Choroid plexus epithelial cell (primary cell): Measurements from ENCODE around the gene GIMAP2.

ENCODE experiments used
- DNase-seq: peaks from one replicate; pipeline ENCODE4 v3.0.0-alpha.2; 2010; ENCODE audit warnings: low read depth
- H3K4me3 ChIP-seq: 2 replicates; pipeline ENCODE4 v1.5.1; 2011; ENCODE audit warnings: low read depth, mild to moderate bottlenecking, control low read depth, low read length, moderate library complexity
- CTCF ChIP-seq: conservative IDR thresholded peaks from 2 replicates; pipeline ENCODE4 v1.5.1; 2011; ENCODE audit warnings: low read depth, mild to moderate bottlenecking, control low read depth, inconsistent platforms, low read length, moderate library complexity

GIMAP2 gene

DNA sequence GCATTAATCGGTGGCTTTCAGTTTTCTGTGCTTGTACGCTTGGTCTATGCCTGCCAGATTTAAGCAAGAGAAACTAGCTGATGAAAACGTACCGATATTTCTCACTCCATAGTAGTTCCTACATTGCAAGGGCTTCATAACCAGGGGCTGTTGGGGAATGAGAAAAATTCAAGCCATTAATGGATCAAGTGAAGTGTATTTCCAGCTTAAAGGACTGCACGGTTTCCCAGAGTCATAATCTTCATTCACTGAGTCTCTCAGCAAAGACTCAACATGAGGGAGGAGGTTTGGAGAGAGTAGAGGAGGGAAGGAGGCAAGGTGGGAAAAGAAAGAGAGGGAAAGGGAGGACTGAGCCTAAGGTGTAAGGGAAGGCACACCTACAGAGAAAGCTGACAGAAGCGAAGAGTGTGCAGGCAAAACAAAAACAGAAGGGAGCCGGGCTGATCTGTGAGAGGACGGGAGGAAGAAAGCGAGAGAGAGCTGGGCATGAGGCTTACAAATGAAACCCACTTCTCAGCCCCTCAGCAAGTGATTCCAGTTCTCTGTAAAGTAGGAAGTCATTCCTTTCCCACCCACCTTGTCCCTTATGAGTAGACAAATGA lies 625 bp downstream of the GIMAP2 start:
- DNase-seq, result peak; percentile 1
- TF ChIP-seq CTCF, result no peak
- H3K4me3 ChIP-seq, result peak overlapping the region; percentile 44

DNA sequence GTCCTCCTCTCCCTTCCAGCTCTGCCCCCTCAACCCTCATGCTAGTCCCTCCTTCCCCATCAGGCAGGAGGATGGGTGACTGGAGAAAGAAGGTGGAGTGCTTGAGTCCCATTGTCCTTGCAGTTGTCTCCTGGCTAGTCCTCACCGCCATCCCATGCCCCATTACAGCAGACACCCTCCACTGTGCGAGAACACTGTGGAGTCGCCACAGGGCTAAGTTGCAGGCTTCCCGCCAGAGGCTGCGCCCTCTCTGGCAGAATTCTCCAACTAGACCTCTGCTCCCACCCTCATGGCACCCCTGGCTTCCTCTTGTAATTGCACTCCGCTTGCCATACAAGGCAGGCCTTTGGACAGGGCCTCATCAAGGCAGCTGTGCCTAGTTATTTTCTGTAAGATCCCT lies 3.1 kb downstream of the GIMAP2 start:
- TF ChIP-seq CTCF, result no peak
- no peak for DNase-seq
- H3K4me3 ChIP-seq, result no peak overlapping the region

GRCh38 chr7:150695654-150696053 lies 10.1 kb downstream of the GIMAP2 start:
- TF ChIP-seq CTCF, result no peak
- H3K4me3 ChIP-seq, result no peak overlapping the region
- no peak for DNase-seq

- no peak for DNase-seq
- no peak overlapping the region for H3K4me3 ChIP-seq
- no peak for TF ChIP-seq CTCF
These were observed 17.7 kb downstream of the GIMAP2 start for GRCh38 chr7:150703209-150703608.

GRCh38 chr7:150715293-150715692 lies 29.8 kb downstream of the GIMAP2 start:
- TF ChIP-seq CTCF, result no peak
- DNase-seq, result no peak
- no peak overlapping the region for H3K4me3 ChIP-seq

- H3K4me3 ChIP-seq, result no peak overlapping the region
- no peak for TF ChIP-seq CTCF
- DNase-seq, result no peak
These were observed 30.2 kb downstream of the GIMAP2 start for GRCh38 chr7:150715738-150716137.

GRCh38 chr7:150716368-150716767 lies 30.9 kb downstream of the GIMAP2 start, which contains the start of gene GIMAP1:
Gene GIMAP1 (plus strand): TSS chr7:150716613. CDS start chr7:150719048, 2,435 bp downstream.
- no peak for DNase-seq
- TF ChIP-seq CTCF, result no peak
- H3K4me3 ChIP-seq, result no peak within 1 kb of the TSS
